ENCODE data around the gene FBXO27.
"Not testable (repeated sequence)": the region's sequence is repeated elsewhere in the genome, so short reads cannot be mapped to it uniquely, and the experiment has no call there.

The FBXO27 gene, protein sequence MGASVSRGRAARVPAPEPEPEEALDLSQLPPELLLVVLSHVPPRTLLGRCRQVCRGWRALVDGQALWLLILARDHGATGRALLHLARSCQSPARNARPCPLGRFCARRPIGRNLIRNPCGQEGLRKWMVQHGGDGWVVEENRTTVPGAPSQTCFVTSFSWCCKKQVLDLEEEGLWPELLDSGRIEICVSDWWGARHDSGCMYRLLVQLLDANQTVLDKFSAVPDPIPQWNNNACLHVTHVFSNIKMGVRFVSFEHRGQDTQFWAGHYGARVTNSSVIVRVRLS

DNA sequence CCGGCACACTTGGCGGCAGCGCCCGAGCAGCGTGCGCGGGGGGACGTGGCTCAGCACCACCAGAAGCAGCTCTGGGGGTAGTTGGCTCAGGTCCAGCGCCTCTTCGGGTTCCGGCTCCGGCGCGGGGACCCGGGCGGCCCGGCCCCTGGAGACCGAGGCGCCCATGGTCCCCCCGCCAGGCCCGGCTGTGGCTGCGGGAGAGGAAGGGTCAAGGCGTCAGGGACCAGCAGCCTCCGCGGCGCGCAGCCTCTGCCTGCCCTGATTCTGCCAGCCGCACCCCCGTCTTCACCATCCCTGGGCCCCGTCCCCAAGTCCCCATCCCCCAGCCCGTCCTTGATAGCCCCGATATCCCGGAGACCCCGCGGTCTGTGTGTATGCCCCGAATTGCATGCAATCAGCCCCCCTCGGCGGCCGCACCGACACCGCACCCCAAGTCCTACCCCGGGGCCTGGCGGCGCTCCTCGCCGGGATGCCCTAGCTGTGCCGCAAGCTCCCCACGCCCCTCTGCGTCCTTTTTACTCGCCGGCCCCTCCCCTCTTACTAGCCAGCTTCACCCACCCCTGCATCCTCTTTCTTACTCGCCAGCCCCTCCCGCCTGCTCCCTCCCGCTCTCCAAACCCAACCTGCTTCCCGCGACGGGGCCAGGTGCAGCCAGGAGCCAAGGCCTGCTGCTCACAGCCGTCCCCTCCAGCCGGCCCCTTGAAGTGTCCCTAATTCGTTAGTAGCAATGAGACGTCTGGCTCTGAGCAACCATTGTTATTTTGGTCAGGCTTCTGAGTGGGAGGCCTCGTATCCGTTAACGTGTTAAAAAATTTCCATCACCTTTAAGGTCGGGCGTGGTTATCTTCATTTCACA is at the start of gene FBXO27:
TSS of gene FBXO27 (minus strand) at position 487 of the 856 bp plus-strand sequence. CDS start at position 165, 322 bp downstream.
- DNase-seq: peak; percentile 24 to 63

GRCh38 chr19:39080431-39080830 is 48.1 kb upstream of the FBXO27 start:
- DNase-seq: no peak

DNA sequence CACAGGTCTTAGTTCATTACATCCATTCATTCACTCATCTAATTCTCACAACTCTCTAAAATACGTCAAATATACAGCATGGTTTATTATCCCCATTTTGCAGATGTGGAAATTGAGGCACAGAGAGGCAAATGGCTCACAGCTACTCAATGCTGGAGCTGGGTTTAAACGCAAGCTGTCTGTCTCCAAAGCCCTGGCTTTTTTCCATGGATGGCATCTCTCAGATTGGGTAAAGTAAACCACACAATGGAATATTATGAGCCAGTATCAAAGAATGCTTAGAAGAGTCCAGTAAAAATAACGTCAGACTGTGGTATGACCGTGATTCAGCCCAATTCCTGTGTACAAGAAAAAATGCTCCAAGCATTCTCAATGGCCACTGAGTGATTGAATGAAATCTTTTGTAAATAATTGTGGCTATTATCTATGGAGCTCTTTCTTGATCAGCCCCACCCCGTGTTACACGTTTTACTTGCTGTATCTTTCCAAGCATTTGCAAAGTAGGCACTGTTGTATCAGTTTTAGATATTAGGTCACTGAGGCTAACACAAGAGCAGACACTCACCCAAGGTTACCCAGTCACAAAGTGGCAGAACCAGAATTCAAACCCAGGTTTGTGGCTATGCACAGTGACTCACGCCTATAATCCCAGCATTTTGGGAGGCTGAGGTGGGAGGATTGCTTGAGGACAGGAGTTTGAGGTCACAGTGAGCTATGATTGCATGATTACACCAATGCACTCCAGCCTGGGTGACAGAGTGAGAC is 46.3 kb upstream of the FBXO27 start:
- DNase-seq: peak; percentile 54 to 87

DNA sequence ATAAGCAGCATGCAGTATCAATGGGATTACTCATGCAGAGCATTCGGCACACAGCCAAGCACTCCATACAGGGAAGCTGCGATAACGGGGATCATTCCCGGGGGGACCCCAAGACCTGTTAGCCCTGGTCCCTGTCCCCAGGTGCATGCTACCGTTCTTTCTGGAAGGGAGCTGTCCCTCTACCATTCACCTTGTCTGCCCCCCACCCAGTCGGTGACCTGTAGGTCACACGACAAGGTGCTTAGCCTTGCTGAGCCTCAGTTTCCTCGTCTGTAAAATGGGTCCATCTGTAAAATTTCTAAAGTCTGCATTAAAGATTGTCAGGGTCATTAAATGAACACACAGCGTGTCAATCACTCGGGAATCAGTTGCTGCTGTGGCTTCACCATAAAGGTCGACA is 45.0 kb upstream of the FBXO27 start:
- DNase-seq: no peak

DNA sequence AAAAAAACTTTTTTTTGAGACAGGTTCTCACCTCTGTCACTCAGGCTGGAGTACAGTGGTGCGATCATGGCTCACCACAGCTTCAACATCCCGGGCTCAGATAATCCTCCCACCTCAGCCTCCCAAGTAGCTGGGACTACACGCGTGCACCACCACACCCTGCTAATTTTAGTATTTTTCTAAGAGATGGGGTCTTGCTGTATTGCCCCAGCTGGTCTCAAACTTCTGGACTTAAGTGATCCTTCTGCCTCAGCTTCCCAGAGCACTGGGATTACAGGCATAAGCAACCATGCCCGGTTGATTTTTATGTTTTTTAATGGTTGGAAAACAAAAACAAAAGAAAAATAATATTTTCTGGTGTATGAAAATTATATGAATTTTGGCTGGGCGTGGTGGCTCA is 42.6 kb upstream of the FBXO27 start:
- no peak for DNase-seq

GRCh38 chr19:39074205-39074692 is 41.9 kb upstream of the FBXO27 start:
- DNase-seq: no peak

GRCh38 chr19:39070888-39071287 is 38.5 kb upstream of the FBXO27 start:
- no peak for DNase-seq

- DNase-seq: not testable (repeated sequence)
These were observed 35.9 kb upstream of the FBXO27 start for GRCh38 chr19:39068259-39068658.

DNA sequence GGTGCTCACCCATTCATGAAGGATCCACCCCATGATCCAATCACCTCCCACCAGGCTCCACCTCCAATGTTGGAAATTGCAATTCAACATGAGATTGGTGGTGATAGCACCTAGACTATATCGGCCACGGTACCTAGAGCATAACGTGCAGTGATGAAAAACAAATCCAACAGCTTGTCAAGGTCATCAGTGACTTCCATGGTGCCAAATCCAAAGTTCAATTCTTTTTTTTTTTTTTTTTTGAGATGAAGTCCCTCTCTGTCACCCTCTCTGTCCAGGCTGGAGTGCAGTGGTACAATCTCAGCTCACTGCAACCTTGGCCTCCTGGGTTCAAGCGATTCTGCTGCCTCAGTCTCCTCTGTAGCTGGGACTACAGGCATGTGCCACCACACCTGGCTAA is 34.8 kb upstream of the FBXO27 start:
- no peak for DNase-seq

DNA sequence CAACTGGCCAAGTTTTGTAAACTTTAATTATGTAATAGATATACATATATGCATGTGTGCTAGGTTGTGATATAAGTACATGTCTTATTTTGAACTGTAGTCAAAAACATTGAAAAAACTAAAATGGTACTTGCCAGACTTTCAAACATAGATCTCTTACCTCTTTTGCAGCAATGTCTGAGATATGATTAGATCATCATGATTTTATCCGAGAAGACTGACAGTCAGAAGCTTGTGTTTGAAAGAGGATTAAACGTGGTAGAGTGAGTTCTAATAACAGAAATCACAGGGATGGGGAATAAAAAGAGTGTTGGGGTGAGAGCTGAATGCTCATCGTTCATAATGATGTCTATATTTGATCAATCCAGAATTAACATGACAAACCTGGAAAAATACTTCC is 33.6 kb upstream of the FBXO27 start:
- DNase-seq: no peak

- DNase-seq: no peak
These were observed 32.1 kb upstream of the FBXO27 start for GRCh38 chr19:39064405-39064804.

GRCh38 chr19:39060171-39060570 is 27.8 kb upstream of the FBXO27 start:
- DNase-seq: no peak

DNA sequence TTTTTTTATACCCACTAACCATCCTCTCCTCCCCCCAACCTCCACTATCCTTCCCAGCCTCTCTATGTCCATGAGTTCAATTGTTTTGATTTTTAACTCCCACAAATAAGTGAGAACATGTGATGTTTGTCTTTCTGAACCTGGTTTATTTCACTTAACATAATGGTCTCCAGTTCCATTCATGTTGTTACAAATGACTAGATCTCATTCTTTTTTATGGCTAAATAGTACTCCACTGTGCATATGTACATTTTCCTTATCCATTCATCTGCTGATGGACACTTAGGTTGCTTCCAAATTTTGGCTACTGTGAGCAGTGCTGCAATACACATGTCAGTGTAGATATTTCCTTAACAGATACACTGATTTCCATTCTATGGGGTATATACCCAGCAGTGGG is 27.0 kb upstream of the FBXO27 start:
- no peak for DNase-seq

GRCh38 chr19:39057615-39058014 is 25.3 kb upstream of the FBXO27 start:
- DNase-seq: no peak

DNA sequence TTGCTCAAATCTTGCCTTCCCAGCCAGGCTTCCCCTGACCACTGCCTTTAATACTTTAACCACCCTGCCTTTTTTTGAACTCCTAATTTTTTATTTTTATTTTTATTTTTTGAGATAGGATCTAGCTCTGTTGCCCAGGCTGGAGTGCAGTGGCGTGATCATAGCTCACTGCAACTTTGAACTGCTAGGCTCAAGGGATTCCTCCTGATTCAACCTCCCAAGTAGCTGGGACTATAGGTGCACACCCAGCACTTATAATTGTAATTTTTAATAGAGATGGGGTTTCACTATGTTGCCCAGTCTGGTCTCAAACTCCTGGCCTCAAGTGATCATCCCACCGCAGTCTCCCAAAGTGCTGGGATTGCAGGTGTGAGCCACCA is 21.7 kb upstream of the FBXO27 start:
- DNase-seq: no peak

- DNase-seq: peak in 1 of 2 donors; percentile 35
These were observed 21.1 kb upstream of the FBXO27 start for GRCh38 chr19:39053276-39054090.

DNA sequence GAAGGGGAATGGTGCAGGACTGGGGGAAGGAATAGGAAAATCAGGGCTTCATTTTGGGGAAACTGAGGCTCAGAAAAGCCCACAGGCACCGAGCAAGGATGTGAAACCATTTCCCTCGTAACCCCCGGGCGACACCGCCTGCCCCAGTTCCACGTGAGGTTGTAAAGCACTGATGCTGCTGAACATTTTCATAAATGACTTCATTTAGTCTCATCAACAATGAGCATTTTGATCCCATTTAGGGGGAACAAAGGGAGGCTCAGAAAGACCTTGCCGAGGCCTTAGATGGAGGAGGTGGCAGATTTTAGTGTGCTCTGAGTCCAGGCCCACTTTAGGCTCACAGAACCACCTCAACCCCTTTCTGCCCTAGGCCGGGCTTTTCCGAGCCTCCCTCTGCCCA is 20.5 kb upstream of the FBXO27 start:
- DNase-seq: peak; percentile 35 to 64

DNA sequence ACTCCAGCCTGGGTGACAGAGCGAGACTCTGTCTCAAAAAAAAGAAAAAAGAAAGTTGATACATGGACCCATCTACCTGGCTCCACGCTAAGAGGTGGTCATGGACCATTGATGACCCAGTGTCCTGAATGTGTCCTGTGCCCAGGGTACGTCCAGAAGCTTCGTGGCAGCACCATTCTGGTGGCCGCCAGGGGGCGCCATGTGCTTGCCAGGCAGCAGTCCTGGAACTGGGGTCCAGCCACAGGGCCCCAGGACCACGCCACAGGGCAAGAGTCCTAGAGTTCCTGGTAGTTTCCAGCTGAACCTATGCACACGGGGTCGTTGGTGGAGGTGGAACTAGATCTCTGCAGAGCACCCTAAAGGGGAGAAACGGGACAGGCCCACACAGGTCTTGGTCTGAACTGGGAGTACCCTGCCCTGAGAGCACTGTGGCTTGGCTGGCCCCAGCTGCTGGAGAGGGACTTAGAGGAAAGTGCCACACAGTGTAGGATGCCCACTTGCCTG is 19.9 kb upstream of the FBXO27 start:
- DNase-seq: peak in 1 of 2 donors; percentile 63

- no peak for DNase-seq
These were observed 14.7 kb upstream of the FBXO27 start for GRCh38 chr19:39047073-39047472.

DNA sequence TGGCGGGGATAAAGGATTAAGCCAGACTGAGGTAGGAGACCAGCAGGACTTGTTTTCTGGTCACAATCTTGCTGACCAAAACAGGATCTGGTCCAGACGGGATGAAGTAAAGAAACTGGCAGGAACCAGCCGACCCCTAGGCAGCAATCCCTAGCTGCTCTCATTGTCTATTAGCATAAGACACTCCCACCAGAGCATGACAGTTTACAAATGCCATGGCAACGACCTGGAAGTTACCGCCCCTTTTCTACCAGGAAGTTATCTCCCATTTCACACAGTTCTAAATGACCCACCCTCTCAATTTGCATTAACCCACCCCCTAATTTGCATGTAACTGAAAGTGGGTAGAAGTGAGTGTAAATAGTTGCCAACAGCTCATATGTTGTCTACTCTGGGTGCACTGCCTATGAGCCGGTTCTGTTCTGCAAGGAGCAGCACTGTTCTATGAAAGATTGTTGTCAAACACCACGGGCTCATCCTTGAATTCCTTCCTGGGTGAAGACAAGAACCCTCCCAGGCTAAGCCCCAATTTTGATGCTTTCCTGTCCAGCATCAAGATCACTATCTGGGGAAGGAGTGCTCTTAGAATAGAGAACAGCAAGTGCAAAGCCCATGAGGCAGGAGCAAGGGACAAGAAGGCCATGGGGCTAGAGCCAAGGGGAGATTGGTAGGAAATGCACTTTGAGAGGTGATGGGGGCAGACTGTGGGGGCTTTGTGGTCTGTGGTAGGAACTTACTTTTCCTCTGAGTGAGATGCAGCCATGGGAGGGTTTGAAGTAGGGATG is 13.9 kb upstream of the FBXO27 start:
- DNase-seq: no peak

DNA sequence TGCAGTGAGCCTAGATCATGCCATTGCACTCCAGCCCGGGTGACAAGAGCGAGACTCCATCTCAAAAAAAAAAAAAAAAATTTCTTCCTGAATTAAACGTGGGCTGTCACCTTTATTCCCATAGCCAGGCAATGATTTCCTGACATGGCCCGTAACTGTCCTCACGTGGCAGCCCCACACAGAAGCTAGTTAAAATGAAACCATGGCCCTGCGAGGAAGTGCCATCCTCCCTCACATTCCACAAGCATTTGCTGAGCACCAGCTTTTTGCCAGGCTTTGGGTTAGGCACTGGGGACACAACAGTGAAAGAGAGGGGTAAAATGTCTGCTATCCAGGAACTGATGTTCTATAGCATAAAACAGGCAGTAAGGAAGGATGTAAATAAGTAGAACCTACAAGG is 13.2 kb upstream of the FBXO27 start:
- DNase-seq: no peak

Measured in hippocampal formation (tissue), 2 donors.